HG02623 (cell line): Measurements from ENCODE around the gene TBC1D22B.
"Not testable (repeated sequence)": the region's sequence is repeated elsewhere in the genome, so short reads cannot be mapped to it uniquely, and the experiment has no call there.

ENCODE experiments used
- ATAC-seq: cut with Tn5 transposase; IDR thresholded peaks from one replicate; pipeline ENCODE4 v1.9.1; 2021; ENCODE audit warnings: moderate library complexity; ENCODE audit not compliant: unreplicated experiment

The TBC1D22B gene

GRCh38 chr6:37299990-37300389 lies 42.4 kb downstream of the TBC1D22B start:
- no peak for ATAC-seq

GRCh38 chr6:37302086-37302686 lies 44.6 kb downstream of the TBC1D22B start:
- ATAC-seq = no peak

GRCh38 chr6:37303091-37303660 lies 45.6 kb downstream of the TBC1D22B start:
- no peak for ATAC-seq

GRCh38 chr6:37303891-37304503 lies 46.4 kb downstream of the TBC1D22B start:
- ATAC-seq = no peak

GRCh38 chr6:37304766-37305165 lies 47.2 kb downstream of the TBC1D22B start:
- ATAC-seq = no peak

- ATAC-seq = no peak
Observed at GRCh38 chr6:37305841-37306425, 48.4 kb downstream of the TBC1D22B start.

GRCh38 chr6:37306624-37307222 lies 49.2 kb downstream of the TBC1D22B start:
- ATAC-seq = no peak

- ATAC-seq = not testable (repeated sequence)
Observed at GRCh38 chr6:37307484-37307883, 49.9 kb downstream of the TBC1D22B start.

GRCh38 chr6:37308069-37308815 lies 50.7 kb downstream of the TBC1D22B start:
- no peak for ATAC-seq

GRCh38 chr6:37309046-37309445 lies 51.5 kb downstream of the TBC1D22B start:
- ATAC-seq = no peak

- ATAC-seq = no peak
Observed at GRCh38 chr6:37309692-37310091, 52.1 kb downstream of the TBC1D22B start.

GRCh38 chr6:37310966-37311365 lies 53.4 kb downstream of the TBC1D22B start:
- ATAC-seq = no peak

- ATAC-seq = no peak
Observed at GRCh38 chr6:37311741-37312473, 54.3 kb downstream of the TBC1D22B start.

GRCh38 chr6:37313723-37314486 lies 56.3 kb downstream of the TBC1D22B start:
- ATAC-seq = no peak

- ATAC-seq = no peak
Observed at GRCh38 chr6:37314487-37315156, 57.0 kb downstream of the TBC1D22B start.

GRCh38 chr6:37315157-37315515 lies 57.6 kb downstream of the TBC1D22B start:
- no peak for ATAC-seq

GRCh38 chr6:37316071-37316470 lies 58.5 kb downstream of the TBC1D22B start:
- ATAC-seq = no peak

GRCh38 chr6:37317312-37318038 lies 59.9 kb downstream of the TBC1D22B start:
- ATAC-seq = no peak

- ATAC-seq = no peak
Observed at GRCh38 chr6:37319156-37319555, 61.6 kb downstream of the TBC1D22B start.
